A673 (cell line): ENCODE results near the gene DMBT1.

Experiments used
- EZH2 ChIP-seq: fragments of 200-600 bp; sonication (generic); IDR thresholded peaks from 2 replicates; pipeline ENCODE4 v1.6.1; 2017; ENCODE audit warnings: borderline replicate concordance, low read depth, mild to moderate bottlenecking, mixed read lengths, antibody characterized with exemption, low read length; ENCODE audit not compliant: poor library complexity, severe bottlenecking
- TF ChIP-seq, protein P1 (sequence below): fragments of 300-800, 200-600 bp; sonication (generic); conservative IDR thresholded peaks from 2 replicates; pipeline ENCODE4 v1.5.1; 2017; ENCODE audit warnings: low read depth, mild to moderate bottlenecking, antibody characterized with exemption, low read length, moderate library complexity, mixed read lengths

DNA sequence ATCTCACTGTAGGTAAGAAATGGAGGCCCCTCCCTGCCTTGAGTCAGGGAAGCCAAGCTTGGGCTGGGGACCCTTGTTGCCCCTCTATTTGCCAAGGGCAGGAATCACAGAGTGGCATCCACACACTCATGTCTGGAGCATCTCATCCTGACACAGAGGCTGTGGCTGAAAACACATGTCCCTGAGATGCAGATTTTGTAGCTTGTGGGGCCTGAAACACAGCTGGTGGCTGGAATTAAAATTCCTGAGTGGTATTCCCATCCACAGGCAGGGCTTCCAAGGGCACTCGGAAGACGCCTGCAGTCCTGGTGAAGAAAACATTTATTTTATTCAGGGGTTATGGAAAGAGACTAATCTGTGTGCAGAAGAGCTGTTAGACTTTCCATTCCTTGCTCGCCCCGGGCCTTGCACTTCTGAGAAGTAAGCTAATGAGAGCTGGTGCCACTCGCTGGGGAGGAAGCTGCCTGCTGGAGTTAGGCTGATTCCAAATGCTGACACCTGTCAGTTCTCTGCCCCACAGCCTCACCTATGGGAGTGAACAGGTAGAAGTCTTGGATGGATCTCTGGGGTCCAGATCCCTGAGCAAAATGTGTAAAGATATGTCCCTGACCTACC lies 103.1 kb downstream of the DMBT1 start:
- TF ChIP-seq EZH2: no peak
- TF ChIP-seq, protein P1, sequence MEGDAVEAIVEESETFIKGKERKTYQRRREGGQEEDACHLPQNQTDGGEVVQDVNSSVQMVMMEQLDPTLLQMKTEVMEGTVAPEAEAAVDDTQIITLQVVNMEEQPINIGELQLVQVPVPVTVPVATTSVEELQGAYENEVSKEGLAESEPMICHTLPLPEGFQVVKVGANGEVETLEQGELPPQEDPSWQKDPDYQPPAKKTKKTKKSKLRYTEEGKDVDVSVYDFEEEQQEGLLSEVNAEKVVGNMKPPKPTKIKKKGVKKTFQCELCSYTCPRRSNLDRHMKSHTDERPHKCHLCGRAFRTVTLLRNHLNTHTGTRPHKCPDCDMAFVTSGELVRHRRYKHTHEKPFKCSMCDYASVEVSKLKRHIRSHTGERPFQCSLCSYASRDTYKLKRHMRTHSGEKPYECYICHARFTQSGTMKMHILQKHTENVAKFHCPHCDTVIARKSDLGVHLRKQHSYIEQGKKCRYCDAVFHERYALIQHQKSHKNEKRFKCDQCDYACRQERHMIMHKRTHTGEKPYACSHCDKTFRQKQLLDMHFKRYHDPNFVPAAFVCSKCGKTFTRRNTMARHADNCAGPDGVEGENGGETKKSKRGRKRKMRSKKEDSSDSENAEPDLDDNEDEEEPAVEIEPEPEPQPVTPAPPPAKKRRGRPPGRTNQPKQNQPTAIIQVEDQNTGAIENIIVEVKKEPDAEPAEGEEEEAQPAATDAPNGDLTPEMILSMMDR: no peak
